ENCODE measurements around the gene BLCAP. TPM values are rescaled to one million over a fixed set of nuclear protein-coding genes. Genes with fewer than 3 reads are reported as not detected.

Gene BLCAP
- total and polyA plus RNA-seq, 4 experiments from 2014 or later: 63.7 to 97.4 (median 84.6) TPM

- peaks cover 9% of the 10 kb centered on the region for H3K36me3 ChIP-seq (ENCODE audit: insufficient read depth, low read length)
- no peak overlapping the region for H3K4me3 ChIP-seq (ENCODE audit: low read length in 2 of 2)
- ChIA-PET POLR2A (ENCODE audit: partially characterized antibody) (no interaction called here), CTCF (ENCODE audit: partially characterized antibody) (interaction anchor here (1.0 to 1.6 kb wide), 2 partner anchors 9 to 13 kb away, joined by 3 to 6 read pairs; no protein-coding TSS in a partner anchor)
- peak overlapping the region in 2 of 7 donors; percentile 43 to 55 for H3K27ac Mint-ChIP-seq
- no peaks in the 10 kb centered on the region for H3K27me3 Mint-ChIP-seq
- H3K27me3 ChIP-seq (ENCODE audit: insufficient read depth, low read length): no peaks in the 10 kb centered on the region
- H3K27ac ChIP-seq (ENCODE audit: low read depth, low read length): no peak overlapping the region
- peaks cover 24 to 39% of the 10 kb centered on the region in 2 donors for H3K36me3 Mint-ChIP-seq
- peaks cover 33 to 76% (median 49%) of the 10 kb centered on the region in 4 donors for H3K4me1 Mint-ChIP-seq
- H3K4me3 Mint-ChIP-seq: peak overlapping the region in 6 of 8 donors; percentile 24 to 68 (median 46)
- no peak for DNase-seq
- H3K9me3 Mint-ChIP-seq: no peaks in the 10 kb centered on the region
- H3K4me1 ChIP-seq (ENCODE audit: insufficient read depth, low read length): peaks cover 20% of the 10 kb centered on the region
- intact Hi-C loops (cut with micrococcal nuclease): no loop called here
- H3K9me3 ChIP-seq (ENCODE audit: control insufficient read depth in 1 of 2, low read length in 2 of 2): no peaks in the 10 kb centered on the region
Measured at GRCh38 chr20:37520419-37520955, 7.2 kb downstream of the BLCAP start.

DNA sequence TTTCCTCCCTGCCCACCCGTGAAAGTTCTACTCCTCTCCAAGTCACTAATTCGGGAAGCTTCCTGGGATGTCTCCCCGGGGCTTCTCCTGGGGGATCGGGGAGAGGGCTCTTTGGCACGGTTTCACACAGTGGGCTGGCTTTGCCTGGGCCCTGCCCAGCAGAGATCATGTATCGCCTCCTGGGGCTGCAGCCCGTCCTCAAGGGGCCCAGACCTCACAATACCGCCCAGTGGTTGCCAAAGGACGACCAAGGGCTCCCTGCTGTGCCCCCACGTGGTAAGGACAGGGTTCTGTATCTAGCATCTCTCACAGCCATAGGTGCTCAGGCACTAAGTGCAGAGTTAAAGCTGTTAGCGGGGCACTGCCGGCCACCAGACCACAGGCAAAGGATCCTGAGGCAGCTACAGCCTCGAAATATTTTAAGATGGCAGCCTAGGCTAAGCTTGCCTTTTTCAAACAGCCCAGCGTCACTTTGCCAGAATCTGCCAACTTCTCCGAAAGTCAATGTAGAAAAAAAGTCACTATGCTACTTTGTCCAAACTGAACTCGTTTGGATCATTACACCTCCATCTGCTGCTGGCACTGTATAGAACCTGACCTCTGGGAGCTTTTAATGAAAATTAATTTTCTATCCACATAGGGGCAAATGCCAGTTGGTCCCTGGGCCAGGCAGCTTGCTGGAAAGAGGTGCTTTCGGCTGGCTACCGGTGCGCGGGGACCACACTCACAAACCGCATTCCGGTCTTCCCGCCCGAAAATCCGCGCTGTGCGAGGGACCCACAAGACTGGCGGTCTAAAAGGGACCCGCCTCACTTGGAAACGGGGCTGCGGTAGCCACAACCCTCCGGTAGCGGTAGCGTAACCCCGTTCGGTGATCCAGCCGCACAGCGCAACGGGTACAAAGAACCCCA, 7.9 kb downstream of the BLCAP start:
- peaks cover 29 to 70% (median 42%) of the 10 kb centered on the region in 4 donors for H3K4me1 Mint-ChIP-seq

GRCh38 chr20:37518606-37519507, 8.8 kb downstream of the BLCAP start:
- no peaks in the 10 kb centered on the region for H3K27me3 Mint-ChIP-seq
- no peak for DNase-seq
- ChIA-PET CTCF (ENCODE audit: partially characterized antibody) (interaction anchor here (0.9 to 1.6 kb wide), 2 partner anchors 14 to 327 kb away, joined by 3 to 6 read pairs; no protein-coding TSS in a partner anchor), POLR2A (ENCODE audit: partially characterized antibody) (no interaction called here)
- intact Hi-C loops (cut with micrococcal nuclease): no loop called here
- H3K36me3 Mint-ChIP-seq: peaks cover 37 to 54% of the 10 kb centered on the region in 2 donors
- H3K9me3 Mint-ChIP-seq: no peaks in the 10 kb centered on the region
- H3K27me3 ChIP-seq (ENCODE audit: insufficient read depth, low read length): no peaks in the 10 kb centered on the region
- H3K27ac Mint-ChIP-seq: peak overlapping the region in 1 of 7 donors; percentile 7
- H3K4me3 Mint-ChIP-seq: no peak overlapping the region
- peaks cover 11% of the 10 kb centered on the region for H3K36me3 ChIP-seq (ENCODE audit: insufficient read depth, low read length)
- no peaks in the 10 kb centered on the region for H3K9me3 ChIP-seq (ENCODE audit: control insufficient read depth in 1 of 2, low read length in 2 of 2)
- no peak overlapping the region for H3K4me3 ChIP-seq (ENCODE audit: low read length in 2 of 2)
- peaks cover 6% of the 10 kb centered on the region for H3K4me1 ChIP-seq (ENCODE audit: insufficient read depth, low read length)
- peaks cover 22 to 64% (median 35%) of the 10 kb centered on the region in 4 donors for H3K4me1 Mint-ChIP-seq
- H3K27ac ChIP-seq (ENCODE audit: low read depth, low read length): no peak overlapping the region

More for the DNA sequence above, 7.9 kb downstream of the BLCAP start:
- no peak overlapping the region for H3K4me3 ChIP-seq (ENCODE audit: low read length in 2 of 2)
- H3K27ac ChIP-seq (ENCODE audit: low read depth, low read length): no peak overlapping the region
- peaks cover 13% of the 10 kb centered on the region for H3K4me1 ChIP-seq (ENCODE audit: insufficient read depth, low read length)
- Mint-ChIP-seq H3K9me3 (no peaks in the 10 kb centered on the region), H3K27me3 (no peaks in the 10 kb centered on the region), H3K27ac (peak overlapping the region in 1 of 7 donors; percentile 7), H3K4me3 (peak overlapping the region in 3 of 8 donors; percentile 6 to 67 (median 45)), H3K36me3 (peaks cover 30 to 44% of the 10 kb centered on the region in 2 donors)
- ChIA-PET CTCF (ENCODE audit: partially characterized antibody) (interaction anchor here (0.9 to 1.6 kb wide), 3 partner anchors 10 to 328 kb away, joined by 3 to 6 read pairs (median 3); no protein-coding TSS in a partner anchor), POLR2A (ENCODE audit: partially characterized antibody) (no interaction called here)
- intact Hi-C loops (cut with micrococcal nuclease): no loop called here
- no peak for DNase-seq
- H3K27me3 ChIP-seq (ENCODE audit: insufficient read depth, low read length): no peaks in the 10 kb centered on the region
- H3K36me3 ChIP-seq (ENCODE audit: insufficient read depth, low read length): peaks cover 11% of the 10 kb centered on the region
- H3K9me3 ChIP-seq (ENCODE audit: control insufficient read depth in 1 of 2, low read length in 2 of 2): no peaks in the 10 kb centered on the region

DNA sequence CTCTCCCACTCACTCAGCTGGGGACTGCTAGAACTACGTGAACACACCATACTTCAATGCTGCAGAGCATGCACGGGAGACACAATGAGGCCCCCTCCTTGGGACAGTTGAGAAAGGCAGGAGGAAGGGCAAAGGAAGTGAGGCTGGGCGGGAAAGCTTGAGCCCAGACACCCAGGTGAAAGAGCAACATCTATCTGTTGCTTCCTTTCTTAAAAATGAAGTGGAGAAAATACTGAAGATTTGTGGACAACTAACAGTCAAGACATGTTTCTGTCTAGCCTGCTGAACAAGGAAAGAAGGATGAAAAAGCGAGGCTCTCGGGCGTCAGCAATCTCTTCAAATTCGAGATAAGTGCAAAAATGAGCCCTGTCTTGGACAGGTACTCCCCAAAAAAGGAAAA, 9.6 kb downstream of the BLCAP start:
- H3K27ac ChIP-seq (ENCODE audit: low read depth, low read length): no peak overlapping the region
- Mint-ChIP-seq H3K27ac (peak overlapping the region in 2 of 7 donors; percentile 1 to 24), H3K9me3 (no peaks in the 10 kb centered on the region), H3K27me3 (no peaks in the 10 kb centered on the region), H3K4me1 (peaks cover 17 to 56% (median 29%) of the 10 kb centered on the region in 4 donors), H3K36me3 (peaks cover 37 to 56% of the 10 kb centered on the region in 2 donors), H3K4me3 (no peak overlapping the region)
- H3K36me3 ChIP-seq (ENCODE audit: insufficient read depth, low read length): peaks cover 11% of the 10 kb centered on the region
- no peaks in the 10 kb centered on the region for H3K9me3 ChIP-seq (ENCODE audit: control insufficient read depth in 1 of 2, low read length in 2 of 2)
- CTCF ChIA-PET (ENCODE audit: partially characterized antibody): interaction anchor here (0.8 kb wide), 1 partner anchor 323 kb away, joined by 3 read pairs; no protein-coding TSS in a partner anchor
- H3K27me3 ChIP-seq (ENCODE audit: insufficient read depth, low read length): no peaks in the 10 kb centered on the region
- intact Hi-C loops (cut with micrococcal nuclease): no loop called here
- H3K4me1 ChIP-seq (ENCODE audit: insufficient read depth, low read length): peaks cover 6% of the 10 kb centered on the region
- no peak overlapping the region for H3K4me3 ChIP-seq (ENCODE audit: low read length in 2 of 2)
- POLR2A ChIA-PET (ENCODE audit: partially characterized antibody): no interaction called here
- no peak for DNase-seq

DNA sequence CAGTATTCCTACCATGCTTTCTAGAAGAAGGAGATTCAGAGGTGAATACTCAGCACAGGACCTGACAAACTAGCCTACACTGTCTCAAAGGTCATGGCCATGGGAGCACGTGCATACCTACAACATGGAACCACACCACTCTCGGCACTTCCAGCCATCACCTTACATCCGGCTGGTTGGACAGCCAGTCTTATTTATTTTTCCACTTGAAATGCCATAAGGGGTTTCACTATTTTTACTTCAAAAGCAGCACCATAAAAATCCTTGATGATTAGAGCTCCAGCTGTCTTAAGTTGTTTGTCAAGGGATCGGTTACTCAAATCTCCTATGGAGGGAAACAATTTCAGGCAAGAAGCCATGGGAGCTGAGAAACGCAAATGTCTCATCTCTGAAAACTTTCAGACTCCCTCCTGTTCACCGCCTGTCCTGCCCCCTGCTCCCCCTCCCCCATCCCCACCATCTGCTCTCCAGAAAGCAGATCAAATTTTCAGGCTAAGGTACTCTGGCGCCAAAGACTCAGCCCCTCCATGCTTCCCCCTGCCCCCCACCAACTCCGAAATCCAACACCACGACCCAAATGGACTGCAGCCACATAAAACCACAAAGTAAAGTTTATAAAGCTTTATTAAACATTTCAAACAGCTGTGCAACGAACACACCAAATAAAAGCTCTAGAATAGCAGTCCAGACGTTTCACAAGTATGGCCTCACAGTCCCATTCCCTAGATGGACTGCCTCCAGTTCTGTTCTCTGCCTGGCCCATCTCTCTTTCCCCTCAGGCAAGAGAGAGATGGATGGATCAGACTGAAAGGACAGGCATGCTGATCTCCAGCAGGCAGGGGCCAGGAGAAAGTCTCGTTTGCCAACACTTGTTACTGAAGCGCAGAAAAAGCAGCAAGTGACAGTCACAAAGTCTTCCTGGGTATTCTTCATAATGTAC, 10.6 kb downstream of the BLCAP start:
- CTCF ChIA-PET (ENCODE audit: partially characterized antibody): interaction anchor here (0.6 to 0.8 kb wide), 3 partner anchors 11 to 1494 kb away, joined by 3 read pairs; no protein-coding TSS in a partner anchor
- Mint-ChIP-seq H3K27me3 (no peaks in the 10 kb centered on the region), H3K4me3 (no peak overlapping the region), H3K36me3 (peaks cover 37 to 65% of the 10 kb centered on the region in 2 donors), H3K4me1 (peaks cover 17 to 50% (median 27%) of the 10 kb centered on the region in 4 donors), H3K27ac (no peak overlapping the region), H3K9me3 (no peaks in the 10 kb centered on the region)
- intact Hi-C loops (cut with micrococcal nuclease): no loop called here
- POLR2A ChIA-PET (ENCODE audit: partially characterized antibody): no interaction called here
- H3K4me1 ChIP-seq (ENCODE audit: insufficient read depth, low read length): peaks cover 6% of the 10 kb centered on the region
- H3K9me3 ChIP-seq (ENCODE audit: control insufficient read depth in 1 of 2, low read length in 2 of 2): no peaks in the 10 kb centered on the region
- peaks cover 11% of the 10 kb centered on the region for H3K36me3 ChIP-seq (ENCODE audit: insufficient read depth, low read length)
- H3K4me3 ChIP-seq (ENCODE audit: low read length in 2 of 2): no peak overlapping the region
- no peak overlapping the region for H3K27ac ChIP-seq (ENCODE audit: low read depth, low read length)
- H3K27me3 ChIP-seq (ENCODE audit: insufficient read depth, low read length): no peaks in the 10 kb centered on the region
- DNase-seq: no peak

- Mint-ChIP-seq H3K4me1 (peaks cover 17 to 47% (median 25%) of the 10 kb centered on the region in 4 donors), H3K9me3 (no peaks in the 10 kb centered on the region), H3K27ac (no peak overlapping the region), H3K4me3 (no peak overlapping the region), H3K27me3 (no peaks in the 10 kb centered on the region), H3K36me3 (peaks cover 44 to 72% of the 10 kb centered on the region in 2 donors)
- no peak overlapping the region for H3K27ac ChIP-seq (ENCODE audit: low read depth, low read length)
- ChIA-PET CTCF (ENCODE audit: partially characterized antibody) (no interaction called here), POLR2A (ENCODE audit: partially characterized antibody) (no interaction called here)
- H3K27me3 ChIP-seq (ENCODE audit: insufficient read depth, low read length): no peaks in the 10 kb centered on the region
- intact Hi-C loops (cut with micrococcal nuclease): no loop called here
- no peaks in the 10 kb centered on the region for H3K9me3 ChIP-seq (ENCODE audit: control insufficient read depth in 1 of 2, low read length in 2 of 2)
- peaks cover 6% of the 10 kb centered on the region for H3K4me1 ChIP-seq (ENCODE audit: insufficient read depth, low read length)
- no peak overlapping the region for H3K4me3 ChIP-seq (ENCODE audit: low read length in 2 of 2)
- peaks cover 11% of the 10 kb centered on the region for H3K36me3 ChIP-seq (ENCODE audit: insufficient read depth, low read length)
- DNase-seq: no peak
Measured at GRCh38 chr20:37515876-37516275, 11.8 kb downstream of the BLCAP start.
